Activated CD8-positive, alpha-beta memory T cell treated with anti-CD3 and anti-CD28 coated beads, Interleukin-2, amount 50 U/mL, for 1 hour (primary cell): ENCODE data around the gene SULF2.

ENCODE experiments used
- DNase-seq: peaks from one replicate; pipeline ENCODE4 v3.0.0-alpha.2; 2020; ENCODE audit errors: extremely low read depth

Gene SULF2

DNA sequence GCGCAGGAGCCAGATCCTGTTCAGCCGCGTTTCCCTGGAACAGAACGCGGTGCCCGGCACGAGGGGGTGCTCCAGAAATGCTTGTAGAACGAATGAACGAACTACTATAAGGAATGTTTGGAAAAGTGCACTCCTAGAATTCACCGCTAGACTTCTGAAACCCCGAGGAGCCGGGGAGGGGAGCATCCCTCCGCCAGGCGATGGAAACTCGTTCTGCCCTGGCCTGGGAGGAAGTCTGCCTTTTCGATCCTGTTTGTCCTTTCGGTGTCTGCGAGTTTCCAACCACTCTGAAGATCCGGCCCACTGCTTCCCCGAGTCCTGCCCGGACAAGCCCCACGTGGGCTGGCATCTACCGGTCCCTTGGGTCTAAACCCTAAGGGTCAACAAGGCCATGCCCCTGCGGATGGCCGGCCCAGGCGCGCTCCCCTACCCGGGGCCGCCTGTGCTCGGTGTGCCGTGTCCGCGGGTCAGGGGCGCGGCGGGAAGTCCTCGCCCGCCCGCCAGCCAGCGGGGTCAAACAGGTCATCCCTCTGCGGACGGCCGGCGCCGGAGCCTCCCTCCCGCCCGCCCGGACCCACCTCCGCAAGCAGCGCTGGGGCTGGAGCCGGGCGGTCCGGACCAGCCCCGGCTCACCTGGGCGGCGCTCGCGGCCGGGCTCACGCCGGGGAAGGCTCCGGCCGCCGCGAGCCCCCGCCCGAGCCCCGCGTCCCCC, 526 bp downstream of the SULF2 start:
- no peak for DNase-seq

DNA sequence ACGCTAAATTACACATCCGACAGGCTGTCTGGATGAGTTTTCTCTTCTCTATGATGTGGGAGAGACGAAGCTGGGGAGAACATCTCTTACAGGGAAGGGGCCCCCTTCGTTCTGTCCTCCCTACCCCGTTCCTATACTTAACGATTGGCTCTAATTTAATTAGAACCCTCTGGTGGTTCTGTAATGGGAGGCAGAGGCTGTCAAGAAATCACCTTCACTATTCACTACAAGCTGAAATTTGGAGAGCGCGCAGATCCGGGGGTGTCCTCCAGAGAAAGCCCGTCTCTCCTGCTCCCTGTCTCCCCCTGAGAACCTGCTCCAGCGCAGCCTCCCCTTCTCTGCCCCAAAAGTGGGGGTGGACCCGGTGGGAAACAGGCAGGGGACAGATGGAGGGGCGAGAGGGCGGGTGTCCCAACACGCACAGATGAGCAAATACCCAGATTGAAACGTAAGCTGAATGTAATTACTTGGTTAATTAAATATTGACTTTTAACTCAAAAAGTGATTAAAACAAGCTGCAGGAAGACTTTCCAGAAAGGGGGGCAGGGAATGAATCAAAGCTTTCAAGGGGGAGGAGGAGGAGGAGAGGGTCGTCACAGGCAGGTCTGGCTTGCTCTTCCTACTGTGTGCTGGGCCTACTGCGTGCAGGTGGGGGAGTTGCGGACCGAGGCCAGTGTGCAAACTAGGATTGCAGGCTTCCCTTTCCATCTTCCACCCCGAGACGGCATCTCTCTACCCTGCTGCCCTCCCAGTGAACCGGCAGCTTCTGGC, 1.3 kb downstream of the SULF2 start:
- DNase-seq, result no peak

DNA sequence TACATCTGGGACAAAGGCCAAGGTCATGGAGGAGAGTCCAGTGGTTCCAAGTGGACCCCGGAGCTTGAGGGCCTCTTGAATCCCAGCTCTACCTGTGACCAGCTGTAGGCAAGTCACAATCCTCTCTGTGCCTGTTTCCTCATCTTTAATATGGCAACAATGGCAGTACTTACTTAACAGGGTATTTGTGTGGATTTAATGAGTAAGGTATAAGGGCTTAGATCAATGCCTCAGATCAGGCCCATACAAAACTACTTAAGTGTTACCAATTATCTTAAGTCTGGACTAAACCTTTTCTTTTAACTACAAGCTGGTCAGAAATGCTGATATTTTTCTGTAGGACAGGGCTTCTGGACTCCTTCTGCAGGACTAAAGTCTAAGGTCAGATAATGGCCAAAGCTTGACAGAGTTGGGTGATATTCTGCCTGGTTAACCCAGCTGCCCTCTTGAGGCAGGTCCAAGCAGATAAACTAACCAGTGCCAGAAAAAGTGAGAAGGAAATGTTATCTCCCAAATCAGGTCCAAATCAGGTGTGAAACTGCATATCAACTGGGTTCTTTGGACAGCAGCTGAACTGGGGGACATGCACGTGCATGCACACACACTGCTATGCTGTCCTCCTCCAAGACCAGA, 2.2 kb downstream of the SULF2 start:
- no peak for DNase-seq

DNA sequence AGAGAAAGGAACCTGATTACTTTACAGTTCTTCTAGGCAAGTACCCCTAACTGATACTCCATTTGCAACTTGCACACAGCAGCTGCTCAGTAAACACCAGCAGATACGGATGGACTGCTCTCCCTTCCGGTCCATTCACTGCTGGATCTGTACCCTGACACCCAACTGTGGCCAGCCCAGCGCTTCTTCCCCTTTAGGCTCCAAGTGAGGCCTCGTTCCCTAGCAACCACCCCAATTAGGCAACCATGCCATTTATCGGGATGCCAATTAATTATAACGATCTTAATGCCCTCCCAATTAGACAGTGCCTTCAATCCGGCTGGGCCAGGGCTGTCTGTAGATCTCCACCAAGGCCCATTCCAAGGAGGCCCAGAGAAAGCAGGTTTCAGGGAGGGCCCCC, 3.2 kb downstream of the SULF2 start:
- no peak for DNase-seq

DNA sequence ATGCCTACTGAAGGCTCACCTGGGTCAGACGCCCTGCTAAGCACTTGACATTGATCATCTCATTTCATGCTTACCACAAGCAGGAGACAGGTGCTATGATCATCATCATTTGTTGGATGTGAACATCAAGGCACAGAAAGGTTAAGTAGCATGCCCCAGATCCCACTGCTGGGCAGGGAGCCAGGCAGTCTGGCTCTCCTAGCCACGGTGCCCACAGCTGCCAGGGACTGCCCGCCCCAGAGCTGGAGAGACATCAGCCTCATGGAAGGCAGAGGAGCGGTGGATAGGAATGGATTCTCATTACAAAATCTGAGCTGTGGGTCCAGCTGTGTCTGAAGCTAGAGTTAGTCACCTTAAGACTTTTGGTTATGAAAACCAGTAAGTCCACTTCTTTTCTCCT, 3.6 kb downstream of the SULF2 start:
- DNase-seq, result no peak

DNA sequence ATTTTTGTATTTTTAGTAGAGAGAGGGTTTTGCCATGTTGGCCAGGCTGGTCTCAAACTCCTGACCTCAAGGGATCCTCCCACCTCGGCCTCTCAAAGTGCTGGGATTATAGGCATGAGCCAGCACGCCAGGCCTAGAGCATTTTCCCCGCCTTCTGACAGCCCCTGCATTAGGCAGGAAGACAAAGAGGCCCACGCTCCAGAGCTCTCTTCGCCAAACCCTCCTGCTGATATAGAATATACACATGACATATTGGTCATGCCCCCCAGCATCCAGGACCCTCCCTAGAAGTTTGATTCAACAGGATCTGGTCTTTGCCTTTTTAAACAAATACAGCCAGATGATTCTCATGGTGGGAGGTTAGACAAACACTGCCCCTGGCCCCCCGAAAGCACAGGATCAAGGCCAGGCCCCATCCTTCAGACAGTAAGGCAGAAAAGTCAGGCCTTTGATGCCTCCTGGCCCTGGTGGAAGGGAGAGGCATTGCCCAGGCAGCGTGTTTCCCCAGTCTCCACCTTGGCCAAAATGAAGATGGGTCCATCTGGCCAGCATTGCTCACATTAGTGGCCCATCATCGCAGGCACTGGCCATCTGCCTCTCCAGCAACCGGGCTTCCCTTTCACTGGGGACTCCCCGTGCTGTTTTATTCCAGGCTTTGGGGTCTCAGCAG, 4.4 kb downstream of the SULF2 start:
- no peak for DNase-seq

DNA sequence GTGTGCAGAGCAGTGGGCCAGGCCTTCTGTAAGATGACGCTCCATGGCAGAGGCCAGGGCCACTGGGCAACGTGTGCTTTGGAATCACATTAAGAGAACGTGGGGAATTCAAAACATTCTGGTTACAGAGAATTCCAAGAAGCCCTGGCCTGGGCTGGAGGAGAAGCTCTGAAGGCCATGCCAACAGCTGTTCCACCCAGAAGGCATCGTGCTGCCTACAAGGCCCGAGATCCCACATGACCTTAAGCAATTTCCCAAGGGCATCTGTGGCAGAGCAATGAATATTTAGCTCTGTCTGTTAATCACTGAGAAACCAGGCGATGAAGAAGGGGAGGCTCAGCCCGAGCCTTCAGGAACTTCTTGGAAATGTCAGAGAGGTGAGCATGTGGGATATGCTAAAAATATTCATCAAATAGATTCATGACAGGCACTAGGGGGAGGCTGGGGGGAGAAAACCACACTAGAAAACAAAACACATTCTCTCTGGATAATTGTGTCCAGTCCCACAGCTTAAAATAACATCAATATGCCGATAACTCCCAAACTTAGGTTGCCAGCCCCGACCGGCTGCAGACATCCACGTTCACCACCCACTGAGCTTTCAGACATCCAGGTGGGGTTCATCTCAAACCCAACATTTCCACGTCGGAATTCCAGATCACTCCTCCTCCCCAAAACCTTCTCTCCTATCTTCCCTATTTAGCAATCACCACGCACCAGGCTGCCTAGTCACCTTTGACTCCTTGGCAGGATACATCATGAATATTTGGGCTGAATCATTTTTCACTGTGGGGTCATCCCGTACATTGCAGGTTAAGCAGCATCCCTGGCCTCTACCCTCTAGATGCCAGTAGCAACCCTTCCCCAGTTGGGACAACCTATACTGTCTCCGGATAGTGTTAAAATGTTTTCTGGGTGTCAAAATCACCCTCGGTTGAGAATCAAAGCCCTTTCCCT, 6.6 kb downstream of the SULF2 start:
- no peak for DNase-seq

DNA sequence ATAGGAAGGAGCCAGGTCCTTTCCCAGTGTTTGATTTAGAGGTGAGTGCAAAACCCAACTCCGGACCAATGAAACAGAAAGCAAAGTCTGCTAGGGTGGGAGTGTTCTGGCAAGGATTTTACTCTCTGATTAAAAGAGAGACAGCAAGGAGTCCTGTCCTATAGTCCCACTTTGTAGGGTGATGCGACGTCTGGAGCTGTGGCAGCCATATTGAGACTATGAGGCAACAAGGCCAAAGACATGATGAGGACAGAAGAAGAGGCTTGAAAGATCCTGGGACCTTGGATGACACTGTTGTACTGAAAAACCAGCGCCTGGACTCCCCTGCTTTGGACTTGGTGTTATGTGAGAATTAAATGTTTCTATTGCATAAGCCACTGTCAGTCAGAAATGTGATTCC, 8.1 kb downstream of the SULF2 start:
- no peak for DNase-seq

DNA sequence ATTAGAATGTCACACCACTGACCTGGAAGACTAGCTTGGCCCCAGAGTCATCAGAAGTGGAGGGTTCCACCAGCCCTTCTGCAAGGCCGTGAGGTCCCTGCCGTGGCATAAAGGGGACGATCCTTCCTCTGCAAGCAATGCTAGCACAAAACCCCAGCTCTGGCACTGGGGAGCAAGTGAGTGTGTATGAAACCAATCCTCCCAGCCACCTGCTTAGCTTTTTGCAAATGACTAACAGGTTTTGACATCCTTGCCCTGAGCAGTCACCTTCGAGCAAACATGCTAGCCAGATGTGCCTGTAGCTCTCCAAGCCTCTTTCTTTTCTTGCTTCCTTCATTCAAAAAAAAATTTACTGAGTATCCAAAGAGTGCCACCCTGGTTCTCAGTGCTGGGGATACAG, 8.6 kb downstream of the SULF2 start:
- DNase-seq, result no peak

DNA sequence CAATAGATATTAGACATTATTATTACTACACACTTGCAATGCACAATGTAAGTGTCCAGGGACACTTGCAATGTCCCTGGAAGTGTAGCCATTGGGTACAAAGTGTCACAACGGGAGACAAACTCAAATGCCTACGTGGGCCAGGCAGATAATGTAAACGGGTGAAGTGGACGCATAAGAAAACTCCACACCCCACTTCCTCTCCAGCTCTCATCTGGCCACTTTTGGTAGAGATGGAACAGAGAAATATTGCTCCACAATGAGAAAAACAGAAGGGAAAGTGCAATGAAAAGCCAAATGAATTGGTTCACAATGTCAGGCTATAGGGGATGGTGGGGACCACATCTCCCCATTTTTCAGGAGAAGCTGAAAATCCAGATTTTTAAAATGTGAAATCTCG, 9.4 kb downstream of the SULF2 start:
- no peak for DNase-seq

DNA sequence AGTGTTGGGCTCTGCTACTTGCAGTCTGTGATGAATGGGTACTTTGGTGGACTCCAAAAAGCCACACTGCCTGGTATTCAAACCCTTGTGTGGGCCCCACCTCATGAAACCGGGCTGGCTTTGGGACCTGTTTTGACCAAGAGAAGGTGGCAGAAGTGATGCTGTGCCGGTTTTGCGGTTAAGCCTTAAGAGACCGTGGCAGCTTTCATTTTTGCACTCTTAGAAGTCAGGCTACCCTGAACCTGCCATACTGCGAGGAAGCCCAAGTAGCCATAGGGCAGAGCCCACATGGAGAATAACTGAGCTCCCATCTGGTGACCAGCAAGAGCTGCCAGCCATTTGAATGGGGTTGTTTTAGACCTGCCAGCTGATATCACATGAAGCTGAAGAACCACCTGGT, 10.2 kb downstream of the SULF2 start:
- no peak for DNase-seq

DNA sequence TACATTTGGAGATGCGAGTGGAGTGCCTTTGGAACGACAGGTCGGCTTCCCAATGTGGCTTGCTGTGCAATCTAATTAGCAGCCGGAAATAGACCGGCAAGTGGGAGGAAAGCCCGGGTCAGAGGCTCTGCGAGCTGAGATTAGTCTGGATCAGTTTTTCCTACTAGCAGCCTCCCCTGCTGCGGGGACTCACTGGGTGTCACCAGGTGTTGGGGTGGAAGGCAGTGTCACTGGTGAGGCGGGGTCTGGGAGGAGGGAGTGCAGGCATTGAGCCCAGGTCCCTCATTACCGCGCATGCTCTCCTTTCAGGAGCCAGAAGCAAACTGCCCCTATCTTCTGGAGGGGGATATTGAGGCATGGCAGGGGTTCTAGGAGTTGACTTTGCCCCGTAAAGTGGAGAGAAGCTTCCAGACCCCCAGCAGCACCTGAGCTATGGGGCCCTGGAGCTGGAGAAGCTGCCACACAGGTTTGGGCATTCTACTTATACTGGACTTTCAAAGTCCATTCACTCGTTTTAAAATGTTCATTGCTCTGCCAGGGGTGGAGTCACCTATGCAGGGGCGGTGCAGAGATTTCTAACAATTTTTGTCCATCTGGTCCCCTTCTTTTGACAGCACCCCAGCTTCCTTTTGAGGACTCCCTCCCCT, 11.0 kb downstream of the SULF2 start:
- DNase-seq, result no peak

DNA sequence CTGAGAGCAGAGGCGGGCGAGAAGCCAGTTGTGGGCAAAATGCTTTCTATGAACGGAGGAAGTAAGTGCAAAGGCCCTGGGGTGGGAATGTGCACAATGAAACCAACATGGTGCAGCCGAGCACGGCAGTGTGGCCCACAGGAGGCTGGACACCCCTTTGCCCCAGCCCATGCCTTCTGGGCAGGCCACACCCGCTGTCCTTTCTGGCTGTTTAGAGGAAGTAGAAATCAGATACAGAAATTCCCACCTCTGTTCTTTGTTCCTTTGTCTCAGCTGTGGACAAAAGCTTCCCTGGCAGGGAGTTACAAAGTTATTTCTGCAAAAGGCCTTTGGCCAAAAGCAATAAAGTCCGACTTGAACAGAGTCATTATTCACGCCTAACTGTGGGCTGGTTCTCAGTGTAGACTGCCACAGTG, 11.9 kb downstream of the SULF2 start:
- DNase-seq, result no peak

DNA sequence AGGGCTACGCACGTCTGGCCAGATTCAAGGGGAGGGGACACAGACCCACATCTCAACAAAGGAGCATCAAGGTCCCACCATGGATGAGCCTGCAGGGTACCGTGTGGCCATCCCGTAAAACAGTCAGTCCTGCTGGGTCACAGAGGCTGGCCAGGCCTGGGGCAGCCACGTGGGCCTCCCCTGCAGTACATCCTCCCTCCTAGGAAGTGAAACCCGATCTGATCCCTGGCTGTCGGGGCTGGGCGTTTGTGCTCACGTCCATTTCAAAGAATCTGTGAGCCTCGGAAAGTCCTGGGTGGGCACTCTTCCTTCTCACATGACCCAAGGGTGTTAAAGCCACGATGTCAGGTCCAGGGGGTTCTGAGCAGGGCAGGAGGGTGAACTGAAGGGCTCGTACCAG, 14.3 kb downstream of the SULF2 start:
- DNase-seq, result no peak

DNA sequence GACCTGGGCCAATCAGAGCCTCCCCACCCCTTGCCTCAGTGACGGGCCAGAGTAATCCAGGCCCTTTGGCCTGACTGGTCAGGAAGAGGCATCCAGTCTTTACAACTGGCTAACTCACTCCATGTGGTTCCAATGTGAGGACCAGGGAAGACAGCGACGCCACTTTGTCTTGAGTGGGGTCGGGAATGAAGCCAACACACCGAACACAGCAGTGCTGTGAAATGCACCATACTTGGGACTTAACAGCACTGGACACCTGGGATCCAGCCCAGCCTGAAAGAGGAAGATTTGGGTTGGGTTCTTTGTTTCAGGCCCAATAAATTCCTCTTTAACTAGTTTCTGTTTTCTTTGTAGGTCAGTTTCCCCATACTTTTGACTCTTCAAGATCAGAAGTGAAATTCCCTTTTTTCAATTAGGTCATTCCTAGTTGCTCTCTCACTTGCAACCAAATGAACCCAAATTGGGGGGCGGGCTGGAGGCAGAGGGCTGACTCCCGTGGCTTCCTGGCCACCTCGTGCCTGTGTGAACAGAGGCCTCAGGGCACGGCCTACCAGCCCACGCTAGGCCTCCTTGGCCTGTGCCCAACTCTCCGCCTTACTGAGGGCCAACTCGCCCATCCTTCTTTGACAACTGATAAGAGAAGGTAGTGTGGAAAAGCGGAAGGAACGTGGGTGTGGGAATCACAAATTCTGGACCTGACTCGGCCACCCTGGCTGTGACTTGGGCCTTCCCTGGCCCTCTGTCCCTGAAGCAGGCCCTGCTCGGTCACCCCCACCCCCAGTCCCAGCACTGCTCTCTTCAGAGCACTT, 17.1 kb downstream of the SULF2 start:
- no peak for DNase-seq

DNA sequence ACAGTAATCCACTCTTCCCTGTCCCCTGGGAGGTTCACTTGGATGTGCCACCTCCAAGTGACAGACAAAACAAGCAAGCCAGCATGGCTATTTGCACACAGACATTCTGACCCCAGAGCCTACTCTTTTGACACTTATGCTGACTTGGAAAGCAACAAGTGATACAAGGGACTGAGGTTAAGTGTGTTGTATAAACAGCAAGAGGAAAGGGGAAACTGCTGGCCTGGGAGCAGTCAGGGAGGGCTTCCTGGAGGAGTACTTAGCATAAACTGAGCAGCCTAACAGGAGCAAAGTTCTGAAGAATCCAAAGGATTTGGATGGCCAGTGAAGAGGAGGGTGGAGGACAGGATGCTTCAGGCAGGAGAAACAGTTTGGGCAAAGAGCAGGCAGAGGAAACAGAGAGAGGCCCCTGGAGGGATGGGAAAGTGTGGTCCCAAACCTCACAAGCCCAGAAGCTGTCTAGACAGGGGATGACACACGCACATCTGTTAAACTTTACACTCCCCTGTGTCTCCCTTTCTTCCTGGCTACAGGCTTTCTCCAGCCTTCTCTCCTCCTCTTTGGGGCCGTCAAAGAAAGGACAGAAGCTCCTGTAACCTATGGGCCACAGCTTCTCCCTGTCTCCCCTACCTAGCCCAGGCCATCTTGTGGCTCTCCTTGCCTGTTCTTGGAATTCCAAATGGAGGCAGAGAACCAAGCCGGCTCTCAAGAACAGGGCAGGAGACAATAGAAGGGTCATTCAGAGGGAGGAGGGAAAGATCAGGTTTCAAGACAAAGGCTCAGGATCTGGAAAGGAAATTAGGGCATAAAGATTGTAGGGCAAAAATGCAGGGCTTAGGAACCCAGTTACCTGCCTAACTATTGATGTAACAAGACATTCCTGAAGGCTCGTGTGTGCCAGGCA, 19.3 kb downstream of the SULF2 start:
- DNase-seq, result no peak

DNA sequence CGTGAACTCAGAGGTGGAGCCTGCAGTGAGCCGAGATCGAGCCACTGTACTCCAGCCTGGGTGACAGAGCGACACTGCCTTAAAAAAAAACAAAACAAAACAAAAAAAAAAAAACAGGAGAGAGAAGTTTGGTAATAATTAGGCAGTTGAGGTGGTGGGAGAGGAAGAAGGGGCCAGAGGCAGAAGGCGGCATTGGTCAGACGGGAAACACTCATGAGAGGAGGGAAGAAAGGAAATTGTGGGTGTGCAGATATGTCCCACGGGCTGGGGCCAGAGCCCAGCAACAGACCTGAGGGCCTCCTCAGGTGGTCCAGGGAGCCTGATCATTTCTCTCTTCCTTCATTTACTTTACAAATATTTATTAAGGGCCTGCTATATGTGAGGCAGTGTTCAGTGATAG, 20.0 kb downstream of the SULF2 start:
- DNase-seq, result no peak

DNA sequence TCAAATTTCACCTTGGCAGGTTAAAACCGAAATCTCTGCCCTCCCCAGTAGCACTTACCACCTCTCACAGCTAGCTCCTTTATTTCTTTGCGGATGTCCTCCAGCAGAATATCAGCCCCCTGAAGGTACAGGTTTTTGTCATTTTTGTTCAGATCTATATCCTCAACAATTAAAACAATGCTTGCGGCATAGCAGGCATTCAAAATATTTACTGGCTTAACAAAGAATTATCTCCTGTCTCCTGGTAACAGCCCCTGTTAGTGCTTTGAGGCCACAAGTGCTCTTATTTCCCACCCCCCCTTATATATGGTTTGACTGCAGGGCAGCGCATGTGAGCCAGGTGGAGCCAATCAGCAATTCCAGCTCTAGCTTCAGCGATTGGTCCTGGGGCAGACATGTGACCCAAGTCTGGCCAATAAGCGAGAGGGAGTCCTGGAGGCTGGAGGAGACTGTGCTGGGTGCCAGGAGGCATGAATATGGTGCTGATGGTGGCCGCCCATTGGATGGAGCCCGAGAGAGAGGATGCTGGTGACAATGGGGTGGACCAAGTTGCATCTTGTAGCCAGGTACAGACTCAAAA, 21.0 kb downstream of the SULF2 start:
- no peak for DNase-seq
